K562 (cell line): ENCODE data around the gene ELAVL3. TPM values are rescaled to one million over a fixed set of nuclear protein-coding genes. Genes with fewer than 3 reads are reported as not detected.

Source experiments
- BDP1 ChIP-seq: IDR thresholded peaks from 3 replicates; pipeline ENCODE4 v1.6.1; 2011; ENCODE audit not compliant: insufficient read length, insufficient read depth
- COPS2 ChIP-seq: fragments of 450-650 bp; conservative IDR thresholded peaks from 2 replicates; pipeline ENCODE4 v1.6.1; 2016; ENCODE audit warnings: mild to moderate bottlenecking, moderate library complexity
- CREB1 ChIP-seq, 2 experiments: sonication (generic) in 1 of 2; formaldehyde crosslinking in 1 of 2; IDR thresholded peaks; 2 replicates each; pipeline versions ENCODE4 v1.6.1 to v1.8.0; 2012 to 2022; ENCODE audit warnings: inconsistent platforms in 1 of 2, mild to moderate bottlenecking in 1 of 2, missing genetic modification reagents in 1 of 2, moderate library complexity in 1 of 2
- FIP1L1 ChIP-seq: fragments of 200-400 bp; formaldehyde crosslinking; IDR thresholded peaks from 2 replicates; pipeline ENCODE4 v1.6.1; 2018; ENCODE audit warnings: mild to moderate bottlenecking, low read depth, low read length; ENCODE audit not compliant: poor library complexity, severe bottlenecking
- HIVEP1 ChIP-seq: fragments of 250-450 bp; sonication (Bioruptor Pico); IDR thresholded peaks from 2 replicates; pipeline ENCODE4 v1.4.0; 2020; ENCODE audit warnings: mild to moderate bottlenecking
- KAT2B ChIP-seq: IDR thresholded peaks from one replicate; pipeline ENCODE4 v1.6.1; 2012; ENCODE audit warnings: low read depth, mild to moderate bottlenecking, control low read depth, inconsistent platforms, low read length, moderate library complexity
- KDM5B ChIP-seq: fragments of 200-600 bp; sonication (generic); IDR thresholded peaks from 2 replicates; pipeline ENCODE4 v1.6.1; 2012; ENCODE audit warnings: low read depth, mild to moderate bottlenecking, moderate library complexity, low read length, control low read depth, inconsistent platforms; ENCODE audit not compliant: insufficient replicate concordance
- MCM2 ChIP-seq: fragments of 450-650 bp; IDR thresholded peaks from 2 replicates; pipeline ENCODE4 v1.6.1; 2017; ENCODE audit warnings: low read depth, mild to moderate bottlenecking
- MTF1 ChIP-seq: fragments of 250-450 bp; sonication (Bioruptor Pico); IDR thresholded peaks from 2 replicates; pipeline ENCODE4 v1.9.0; 2021; ENCODE audit warnings: moderate library complexity, mild to moderate bottlenecking, inconsistent platforms, borderline replicate concordance
- NFRKB ChIP-seq: fragments of 450-650 bp; IDR thresholded peaks from 2 replicates; pipeline ENCODE4 v1.6.1; 2016; ENCODE audit warnings: low read depth
- PHF21A ChIP-seq: fragments of 450-650 bp; IDR thresholded peaks from 2 replicates; pipeline ENCODE4 v1.6.1; 2017; ENCODE audit warnings: low read depth, borderline replicate concordance
- PTBP1 ChIP-seq: fragments of 200-400 bp; formaldehyde crosslinking; IDR thresholded peaks from 2 replicates; pipeline ENCODE4 v1.6.1; 2017; ENCODE audit warnings: low read depth, low read length
- STAG1 ChIP-seq: sonication (generic); formaldehyde crosslinking; IDR thresholded peaks from 2 replicates; pipeline ENCODE4 v1.5.0; 2020; ENCODE audit warnings: missing genetic modification reagents, borderline replicate concordance
- STAT5B ChIP-seq: fragments of 250-450 bp; sonication (Bioruptor Pico); IDR thresholded peaks from 2 replicates; pipeline ENCODE4 v1.8.0; 2021; ENCODE audit warnings: mild to moderate bottlenecking, inconsistent platforms
- TOE1 ChIP-seq, 2 experiments: fragments of 450-650 bp in 1 of 2; sonication (generic) in 1 of 2; formaldehyde crosslinking in 1 of 2; IDR thresholded peaks; 2 replicates each; pipeline versions ENCODE4 v1.7.1 to v1.8.0; 2016 to 2022; ENCODE audit warnings: borderline replicate concordance in 2 of 2, mild to moderate bottlenecking in 2 of 2, antibody characterized with exemption in 1 of 2, inconsistent platforms in 1 of 2, low read depth in 1 of 2, missing genetic modification reagents in 1 of 2, moderate library complexity in 1 of 2
- ZNF143 ChIP-seq: sonication (generic); formaldehyde crosslinking; IDR thresholded peaks from 2 replicates; pipeline ENCODE4 v1.9.0; 2022; ENCODE audit warnings: mild to moderate bottlenecking, missing genetic modification reagents
- ZNF23 ChIP-seq: fragments of 250-450 bp; sonication (Bioruptor Pico); IDR thresholded peaks from 2 replicates; pipeline ENCODE4 v1.4.0; 2020; ENCODE audit warnings: mild to moderate bottlenecking
- ZNF311 ChIP-seq: fragments of 250-450 bp; sonication (Bioruptor Pico); IDR thresholded peaks from 2 replicates; pipeline ENCODE4 v1.4.0; 2020; ENCODE audit warnings: mild to moderate bottlenecking, moderate library complexity
- ZNF444 ChIP-seq: fragments of 250-450 bp; sonication (Bioruptor Pico); IDR thresholded peaks from 2 replicates; pipeline ENCODE4 v1.4.0; 2020; ENCODE audit warnings: mild to moderate bottlenecking, moderate library complexity
- ZNF507 ChIP-seq: conservative IDR thresholded peaks from 2 replicates; pipeline ENCODE4 v1.6.1; 2017; ENCODE audit warnings: missing genetic modification characterization, missing compliant biosample characterization
- polyA plus RNA-seq, 8 experiments: library from polyadenylated mRNA; depleted of rRNA in 4 of 8; stranded (reverse) in 5 of 8; unstranded in 3 of 8; fragments of >200 nt; fragmentation: Nextera tagmentation in 2 of 8; fragmentation: Illumina TruSeq in 1 of 8; extraction: Ambion mirVana in 2 of 8; extraction: Trizol in 1 of 8; gene quantifications; 2 replicates each; pipeline versions ENCODE4 v1.2.1 to v1.2.3, GENCODE V29; 2011 to 2014; ENCODE audit warnings: inconsistent platforms in 1 of 8, missing spikeins in 1 of 8
- total RNA-seq, 7 experiments: library from RNA; depleted of rRNA in 6 of 7; stranded (reverse); fragments of >200 nt in 6 of 7; fragmentation: Illumina TruSeq in 2 of 7; extraction: Trizol in 2 of 7; gene quantifications; 2 replicates each; pipeline versions ENCODE4 v1.2.1 to v1.2.3, GENCODE V29; 2011 to 2021; ENCODE audit warnings: low replicate concordance in 1 of 7
- TF ChIP-seq, protein P1 (sequence below): fragments of 150-350 bp; IDR thresholded peaks from 2 replicates; pipeline ENCODE4 v1.6.1; 2014; ENCODE audit warnings: low read depth, mild to moderate bottlenecking, low read length, borderline replicate concordance

Gene ELAVL3
- total and polyA plus RNA-seq, 9 of the 15 experiments (the other 6 are each of a cell fraction or from before 2014, with no cell fraction given): not detected

GRCh38 chr19:11528551-11529341 is 47.9 kb upstream of the ELAVL3 start, which contains the start of gene ECSIT (continued):
- TF ChIP-seq KAT2B: no peak
- TF ChIP-seq PTBP1: no peak
- TF ChIP-seq, protein P1, sequence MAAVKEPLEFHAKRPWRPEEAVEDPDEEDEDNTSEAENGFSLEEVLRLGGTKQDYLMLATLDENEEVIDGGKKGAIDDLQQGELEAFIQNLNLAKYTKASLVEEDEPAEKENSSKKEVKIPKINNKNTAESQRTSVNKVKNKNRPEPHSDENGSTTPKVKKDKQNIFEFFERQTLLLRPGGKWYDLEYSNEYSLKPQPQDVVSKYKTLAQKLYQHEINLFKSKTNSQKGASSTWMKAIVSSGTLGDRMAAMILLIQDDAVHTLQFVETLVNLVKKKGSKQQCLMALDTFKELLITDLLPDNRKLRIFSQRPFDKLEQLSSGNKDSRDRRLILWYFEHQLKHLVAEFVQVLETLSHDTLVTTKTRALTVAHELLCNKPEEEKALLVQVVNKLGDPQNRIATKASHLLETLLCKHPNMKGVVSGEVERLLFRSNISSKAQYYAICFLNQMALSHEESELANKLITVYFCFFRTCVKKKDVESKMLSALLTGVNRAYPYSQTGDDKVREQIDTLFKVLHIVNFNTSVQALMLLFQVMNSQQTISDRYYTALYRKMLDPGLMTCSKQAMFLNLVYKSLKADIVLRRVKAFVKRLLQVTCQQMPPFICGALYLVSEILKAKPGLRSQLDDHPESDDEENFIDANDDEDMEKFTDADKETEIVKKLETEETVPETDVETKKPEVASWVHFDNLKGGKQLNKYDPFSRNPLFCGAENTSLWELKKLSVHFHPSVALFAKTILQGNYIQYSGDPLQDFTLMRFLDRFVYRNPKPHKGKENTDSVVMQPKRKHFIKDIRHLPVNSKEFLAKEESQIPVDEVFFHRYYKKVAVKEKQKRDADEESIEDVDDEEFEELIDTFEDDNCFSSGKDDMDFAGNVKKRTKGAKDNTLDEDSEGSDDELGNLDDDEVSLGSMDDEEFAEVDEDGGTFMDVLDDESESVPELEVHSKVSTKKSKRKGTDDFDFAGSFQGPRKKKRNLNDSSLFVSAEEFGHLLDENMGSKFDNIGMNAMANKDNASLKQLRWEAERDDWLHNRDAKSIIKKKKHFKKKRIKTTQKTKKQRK: peak; percentile 46; the same call in 1 of the 2 replicates
- 0 out of 2 replicates have a peak, but pooled peaks have one; percentile 83 for TF ChIP-seq NFRKB
- TF ChIP-seq ZNF311 (CRISPR knock-in tag): no peak
- TF ChIP-seq MCM2: no peak
- no peak for TF ChIP-seq BDP1
- TF ChIP-seq FIP1L1: peak; percentile 81
- TF ChIP-seq ZNF23: no peak
- no peak for TF ChIP-seq ZNF143
- TF ChIP-seq TOE1 (IDR thresholded peaks at IDR 0.05; ENCODE audit: borderline replicate concordance): no peak
- no peak for TF ChIP-seq TOE1 (CRISPR knock-in tag; IDR thresholded peaks at IDR 0.05; ENCODE audit: borderline replicate concordance, low read depth)
- TF ChIP-seq STAT5B (CRISPR knock-in tag): no peak
- TF ChIP-seq STAG1: no peak
- TF ChIP-seq HIVEP1 (CRISPR knock-in tag): no peak
- TF ChIP-seq ZNF507 (tag): no peak
- TF ChIP-seq KDM5B: peak; percentile 67
- TF ChIP-seq PHF21A: no peak
- no peak for TF ChIP-seq MTF1
- no peak for TF ChIP-seq COPS2
- no peak for TF ChIP-seq ZNF444 (CRISPR knock-in tag)
- TF ChIP-seq CREB1 (IDR thresholded peaks at IDR 0.05): peak; percentile 18; the same call in 1 of the 2 replicates
- peak; percentile 62 for TF ChIP-seq CREB1 (CRISPR knock-in tag; IDR thresholded peaks at IDR 0.05)
